Fibroblast of lung (primary cell): Measurements from ENCODE around the gene CCNY.

Source experiments
- EZH2 ChIP-seq: IDR thresholded peaks from 2 replicates; pipeline ENCODE4 v1.5.1; 2012; ENCODE audit warnings: low read length, control low read depth, mild to moderate bottlenecking; ENCODE audit errors: missing control alignments
- TF ChIP-seq, protein P1 (sequence below), 2 donors: IDR thresholded peaks in 1 of 2; conservative IDR thresholded peaks in 1 of 2; 1 replicate in 1 of 2; 2 replicates in 1 of 2; pipeline ENCODE4 v1.5.1; 2011 to 2012; ENCODE audit warnings: low read length in 2 of 2, control low read depth in 1 of 2, inconsistent platforms in 1 of 2, low read depth in 1 of 2, mild to moderate bottlenecking in 1 of 2

DNA sequence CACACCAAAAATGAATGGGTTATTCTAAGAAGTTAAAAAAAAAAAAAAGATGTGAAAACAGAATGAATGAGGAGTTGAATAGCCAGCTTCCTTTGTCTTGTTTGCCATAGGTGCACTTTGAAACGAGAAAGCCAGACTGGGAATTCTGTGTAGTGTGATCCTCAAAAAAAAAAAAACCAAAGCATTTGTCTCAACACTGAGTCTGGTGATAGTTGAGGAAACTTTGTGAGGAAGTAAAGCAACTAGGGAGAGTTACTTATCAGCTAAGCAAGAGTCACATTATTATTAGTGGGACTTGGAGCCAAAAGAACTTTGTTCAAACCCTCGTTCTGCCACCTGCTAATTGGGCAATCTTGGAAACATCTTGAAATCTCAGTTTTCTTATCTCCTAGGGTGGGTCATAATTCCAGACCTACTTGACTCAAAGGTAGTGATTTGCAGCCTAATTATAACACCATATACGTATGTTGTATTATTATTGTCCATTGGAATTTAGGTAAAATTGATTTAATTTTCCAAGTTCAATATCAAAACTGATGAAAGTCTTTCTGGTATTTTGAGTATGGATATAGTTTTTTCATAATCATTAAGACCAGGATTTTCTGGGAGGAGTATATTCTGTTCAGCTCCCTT, 169.0 kb downstream of the CCNY start:
- TF ChIP-seq, protein P1, sequence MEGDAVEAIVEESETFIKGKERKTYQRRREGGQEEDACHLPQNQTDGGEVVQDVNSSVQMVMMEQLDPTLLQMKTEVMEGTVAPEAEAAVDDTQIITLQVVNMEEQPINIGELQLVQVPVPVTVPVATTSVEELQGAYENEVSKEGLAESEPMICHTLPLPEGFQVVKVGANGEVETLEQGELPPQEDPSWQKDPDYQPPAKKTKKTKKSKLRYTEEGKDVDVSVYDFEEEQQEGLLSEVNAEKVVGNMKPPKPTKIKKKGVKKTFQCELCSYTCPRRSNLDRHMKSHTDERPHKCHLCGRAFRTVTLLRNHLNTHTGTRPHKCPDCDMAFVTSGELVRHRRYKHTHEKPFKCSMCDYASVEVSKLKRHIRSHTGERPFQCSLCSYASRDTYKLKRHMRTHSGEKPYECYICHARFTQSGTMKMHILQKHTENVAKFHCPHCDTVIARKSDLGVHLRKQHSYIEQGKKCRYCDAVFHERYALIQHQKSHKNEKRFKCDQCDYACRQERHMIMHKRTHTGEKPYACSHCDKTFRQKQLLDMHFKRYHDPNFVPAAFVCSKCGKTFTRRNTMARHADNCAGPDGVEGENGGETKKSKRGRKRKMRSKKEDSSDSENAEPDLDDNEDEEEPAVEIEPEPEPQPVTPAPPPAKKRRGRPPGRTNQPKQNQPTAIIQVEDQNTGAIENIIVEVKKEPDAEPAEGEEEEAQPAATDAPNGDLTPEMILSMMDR (conservative IDR thresholded peaks at IDR 0.05 in 1 of 2, IDR thresholded peaks at IDR 0.05 in 1 of 2; ENCODE audit: low read depth in 1 of 2, low read length in 2 of 2), result no peak
- no peak for TF ChIP-seq EZH2
